Ishikawa (cell line): ENCODE measurements around the gene SIRT3.

Source experiments
- CREB1 ChIP-seq: IDR thresholded peaks from 2 replicates; pipeline ENCODE4 v1.6.1; 2012; ENCODE audit warnings: low read depth
- FOXM1 ChIP-seq: IDR thresholded peaks from 2 replicates; pipeline ENCODE4 v1.6.1; 2012; ENCODE audit warnings: low read depth, borderline replicate concordance

- TF ChIP-seq FOXM1: no peak
- no peak for TF ChIP-seq CREB1
These were observed 14.7 kb upstream of the SIRT3 start for GRCh38 chr11:250740-251299.
